ENCODE data around the gene JPT2.
"Not testable (repeated sequence)": the region's sequence is repeated elsewhere in the genome, so short reads cannot be mapped to it uniquely, and the experiment has no call there.

The JPT2 gene

GRCh38 chr16:1691276-1691675, 13.2 kb downstream of the JPT2 start:
- no peak overlapping the region for H3K4me3 ChIP-seq
- DNase-seq (ENCODE audit: low spot score), result no peak
- no peak for TF ChIP-seq CTCF (IDR thresholded peaks at IDR 0.05)
- H3K27ac ChIP-seq, result no peak overlapping the region

- DNase-seq (ENCODE audit: low spot score), result no peak
- no peak overlapping the region for H3K4me3 ChIP-seq
- H3K27ac ChIP-seq, result no peak overlapping the region
- TF ChIP-seq CTCF (IDR thresholded peaks at IDR 0.05), result no peak
These were observed 13.9 kb downstream of the JPT2 start for GRCh38 chr16:1691956-1692355.

GRCh38 chr16:1696863-1697262, 18.8 kb downstream of the JPT2 start:
- TF ChIP-seq CTCF (IDR thresholded peaks at IDR 0.05), result no peak

GRCh38 chr16:1698680-1699079, 20.6 kb downstream of the JPT2 start:
- Histone ChIP-seq H3K4me3 (no peak overlapping the region), H3K27ac (no peak overlapping the region)
- no peak for DNase-seq (ENCODE audit: low spot score)
- TF ChIP-seq CTCF (IDR thresholded peaks at IDR 0.05), result no peak

More at GRCh38 chr16:1696863-1697262, 18.8 kb downstream of the JPT2 start:
- DNase-seq (ENCODE audit: low spot score), result no peak
- Histone ChIP-seq H3K4me3 (no peak overlapping the region), H3K27ac (no peak overlapping the region)

- no peak for DNase-seq (ENCODE audit: low spot score)
- no peak for TF ChIP-seq CTCF (IDR thresholded peaks at IDR 0.05)
- Histone ChIP-seq H3K4me3 (no peak overlapping the region), H3K27ac (no peak overlapping the region)
These were observed 22.2 kb downstream of the JPT2 start for GRCh38 chr16:1700246-1700645.

- no peak for DNase-seq (ENCODE audit: low spot score)
- H3K4me3 ChIP-seq, result no peak overlapping the region
- TF ChIP-seq CTCF (IDR thresholded peaks at IDR 0.05), result no peak
- no peak overlapping the region for H3K27ac ChIP-seq
These were observed 23.3 kb downstream of the JPT2 start for GRCh38 chr16:1701216-1701878.

- Histone ChIP-seq H3K4me3 (peak overlapping the region; percentile 86), H3K27ac (peak overlapping the region; percentile 70 to 87)
- DNase-seq (ENCODE audit: low spot score), result not testable (repeated sequence)
These were observed 27.2 kb downstream of the JPT2 start for GRCh38 chr16:1705324-1705687.
